ENCODE results near the gene SLC29A4.
A peak's percentile ranks its signal among the peaks of the same experiment; 100 is the strongest.

SLC29A4 gene

DNA sequence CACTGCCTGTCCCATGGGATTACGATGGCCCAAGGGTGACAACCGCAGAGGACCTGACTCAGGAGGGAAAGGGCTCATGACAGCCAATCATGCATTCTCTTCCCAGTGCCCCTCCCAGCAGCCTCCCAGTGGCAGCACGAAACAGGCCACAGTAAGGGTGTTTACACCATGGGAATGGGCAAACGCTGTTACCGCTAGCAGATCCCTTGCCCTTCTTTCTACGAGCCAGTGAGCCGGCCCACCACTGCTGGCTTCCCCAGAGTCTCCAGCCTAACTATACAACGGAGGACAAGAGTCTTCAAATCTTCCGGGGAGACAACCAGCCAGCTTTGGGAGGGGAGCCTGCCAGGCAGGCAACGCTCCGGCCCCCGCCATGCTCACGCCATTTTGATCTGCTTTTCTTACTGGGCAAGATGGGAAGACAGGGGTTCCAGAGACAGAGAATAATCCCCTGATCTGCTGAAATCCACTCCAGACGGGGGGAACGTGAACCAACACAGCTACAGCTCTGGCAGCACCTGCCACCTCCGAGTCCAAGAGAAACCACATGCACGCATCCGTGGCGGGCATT, 69.8 kb downstream of the SLC29A4 start:
- peak overlapping the region in 6 of 11 experiments; percentile 11 to 34 (median 20); a peak in 7 of 22 replicates for H3K4me2 ChIP-seq
- H3K36me3 ChIP-seq = peaks cover 62 to 96% (median 83%) of the 10 kb centered on the region in 11 experiments
- H3K4me1 ChIP-seq = peaks cover 12 to 40% (median 31%) of the 10 kb centered on the region in 10 experiments
- H3K9me3 ChIP-seq (replicated peaks in 1 of 11) = no peaks in the 10 kb centered on the region
- TF ChIP-seq Cebpa-rat (IDR thresholded peaks at IDR 0.05) = no peak
- peak overlapping the region in 1 of 11 experiments; percentile 18; a peak in 1 of 22 replicates for H3K9ac ChIP-seq
- no peak overlapping the region for H3K4me3 ChIP-seq
- H3K27ac ChIP-seq = no peak overlapping the region
- H4K20me1 ChIP-seq = peaks cover 51 to 99% (median 90%) of the 10 kb centered on the region in 11 experiments
- no peaks in the 10 kb centered on the region for H3K27me3 ChIP-seq

DNA sequence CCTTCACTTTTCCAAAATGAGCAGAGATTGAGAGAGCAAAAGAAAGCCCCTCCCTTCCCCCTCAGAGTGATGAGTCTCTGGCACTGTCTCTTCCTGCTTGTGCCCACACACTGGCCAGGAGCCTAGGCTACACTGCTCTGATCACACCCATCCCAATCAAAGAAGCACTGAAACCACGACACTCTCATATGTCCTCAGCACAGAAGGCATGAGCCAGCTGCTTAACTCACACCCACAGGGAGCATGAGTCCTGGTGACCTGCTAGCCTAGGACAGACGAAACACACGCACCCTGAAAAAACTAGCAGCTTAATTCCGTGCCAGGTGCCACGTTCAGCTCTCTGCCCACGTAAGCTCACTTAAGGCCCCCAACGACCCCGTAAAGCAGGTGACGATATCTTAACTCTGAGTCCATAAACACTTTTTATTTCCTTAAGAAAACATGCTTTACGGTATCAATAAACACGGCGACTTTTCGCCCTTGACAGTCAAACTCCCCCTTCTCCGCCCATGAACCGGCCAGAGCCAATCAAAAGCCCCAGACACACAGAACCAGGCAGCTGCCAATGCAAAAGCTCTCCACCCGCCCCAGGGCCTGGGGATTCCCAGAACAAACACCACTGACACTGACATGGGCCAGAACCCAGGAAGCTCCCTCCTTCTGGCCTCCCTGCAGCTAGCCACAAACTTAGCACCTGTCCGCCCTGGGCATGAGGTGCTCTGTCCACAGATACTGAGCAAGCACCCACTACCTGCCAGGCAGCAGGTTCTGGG, 71.9 kb downstream of the SLC29A4 start:
- H3K4me2 ChIP-seq = peak overlapping the region in 9 of 11 experiments; percentile 4 to 55 (median 22); a peak in 10 of 22 replicates
- H3K9ac ChIP-seq = peak overlapping the region in 6 of 11 experiments; percentile 21 to 45 (median 28); a peak in 7 of 22 replicates
- peaks cover 12 to 40% (median 31%) of the 10 kb centered on the region in 10 experiments for H3K4me1 ChIP-seq
- no peaks in the 10 kb centered on the region for H3K27me3 ChIP-seq
- H3K4me3 ChIP-seq = no peak overlapping the region
- no peak for TF ChIP-seq Cebpa-rat (IDR thresholded peaks at IDR 0.05)
- H3K27ac ChIP-seq = no peak overlapping the region
- peaks cover 51 to 99% (median 95%) of the 10 kb centered on the region in 11 experiments for H4K20me1 ChIP-seq
- no peaks in the 10 kb centered on the region for H3K9me3 ChIP-seq (replicated peaks in 1 of 11)
- H3K36me3 ChIP-seq = peaks cover 79 to 99% (median 92%) of the 10 kb centered on the region in 11 experiments

Measured in BLaER1 treated with 17β-estradiol and CSF1 and Interleukin-3, amounts not matched to agents 10 nM and 100 nM (cell line).